GM18499 (cell line): ENCODE measurements around the gene MYLK3.
"Not testable (repeated sequence)": the region's sequence is repeated elsewhere in the genome, so short reads cannot be mapped to it uniquely, and the experiment has no call there.

Experiments
- ATAC-seq: cut with Tn5 transposase; IDR thresholded peaks from one replicate; pipeline ENCODE4 v1.9.1; 2021; ENCODE audit warnings: moderate number of reproducible peaks; ENCODE audit not compliant: insufficient read depth, unreplicated experiment

The MYLK3 gene

DNA sequence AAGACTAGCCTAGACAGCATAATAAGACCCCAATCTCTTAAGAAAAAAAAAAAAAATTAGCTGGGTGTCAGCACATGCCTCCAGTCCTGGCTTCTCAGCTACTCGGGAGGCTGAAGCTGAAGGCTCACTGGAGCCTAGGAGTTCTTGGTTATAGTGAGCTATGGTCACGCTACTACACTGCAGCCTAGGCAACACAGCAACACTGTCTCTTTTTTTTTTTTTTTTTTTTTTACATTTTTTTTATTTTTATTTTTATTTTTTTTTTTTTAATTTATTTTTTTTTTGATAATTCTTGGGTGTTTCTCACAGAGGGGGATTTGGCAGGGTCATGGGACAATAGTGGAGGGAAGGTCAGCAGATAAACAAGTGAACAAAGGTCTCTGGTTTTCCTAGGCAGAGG lies 54.5 kb downstream of the MYLK3 start:
- ATAC-seq: no peak

DNA sequence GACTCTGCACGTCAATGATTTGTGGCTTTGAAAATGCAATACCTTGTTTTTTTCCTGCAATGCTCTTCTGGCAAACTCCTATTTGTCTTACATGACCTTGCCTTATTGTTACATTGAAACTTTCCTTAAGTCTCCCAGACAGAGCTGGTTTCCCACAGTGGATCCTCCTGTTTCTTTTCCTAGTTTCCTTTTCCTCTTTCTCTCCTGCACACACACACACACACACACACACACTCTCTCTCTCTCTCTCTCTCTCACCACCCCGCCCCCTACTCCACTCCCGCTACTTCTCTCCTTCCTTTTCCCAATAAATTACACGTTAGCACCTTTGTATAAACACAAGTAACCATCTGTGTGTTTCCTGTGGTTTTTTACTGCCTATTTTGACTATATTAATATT lies 56.4 kb downstream of the MYLK3 start:
- ATAC-seq: no peak

DNA sequence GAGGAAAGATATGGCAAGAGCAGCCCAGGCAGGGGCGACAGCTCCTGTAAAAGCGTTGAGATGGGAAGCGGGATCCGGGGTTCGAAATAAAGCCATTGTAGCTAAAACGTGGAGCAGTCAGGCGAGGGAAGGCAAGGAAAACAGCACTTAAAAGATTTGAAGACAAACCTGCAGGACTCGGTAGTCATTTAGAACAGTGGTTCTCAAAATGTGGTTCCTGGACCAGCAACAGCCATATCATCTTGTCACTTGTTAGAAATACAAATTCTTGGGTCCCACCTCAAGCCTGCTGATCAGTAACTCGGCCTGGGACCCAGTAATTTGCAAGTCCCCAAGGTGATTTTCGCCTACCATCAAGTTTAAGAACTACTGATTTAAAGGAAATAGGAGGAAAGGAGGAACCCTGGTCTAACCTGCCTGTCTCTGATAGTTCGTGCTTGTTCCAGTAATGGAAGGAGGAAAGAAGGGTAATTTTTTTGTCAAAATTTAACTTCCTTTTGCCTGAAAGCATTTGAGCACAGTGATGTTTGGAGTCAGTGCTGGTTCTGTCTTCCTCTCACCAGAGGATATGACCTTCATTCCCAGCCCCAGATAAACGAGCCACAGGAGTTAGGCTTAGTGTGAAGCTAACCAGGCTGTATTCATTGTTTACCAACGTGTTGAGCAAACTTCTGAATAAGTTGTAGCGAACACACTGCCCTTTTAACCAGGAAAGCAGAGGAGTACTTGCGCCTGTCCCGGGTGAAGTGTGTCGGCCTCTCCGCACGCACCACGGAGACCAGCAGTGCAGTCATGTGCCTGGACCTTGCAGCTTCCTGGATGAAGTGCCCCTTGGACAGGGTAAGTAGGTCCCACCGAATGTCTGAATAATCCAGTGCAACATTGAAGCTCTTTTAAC lies 57.6 kb downstream of the MYLK3 start:
- no peak for ATAC-seq

DNA sequence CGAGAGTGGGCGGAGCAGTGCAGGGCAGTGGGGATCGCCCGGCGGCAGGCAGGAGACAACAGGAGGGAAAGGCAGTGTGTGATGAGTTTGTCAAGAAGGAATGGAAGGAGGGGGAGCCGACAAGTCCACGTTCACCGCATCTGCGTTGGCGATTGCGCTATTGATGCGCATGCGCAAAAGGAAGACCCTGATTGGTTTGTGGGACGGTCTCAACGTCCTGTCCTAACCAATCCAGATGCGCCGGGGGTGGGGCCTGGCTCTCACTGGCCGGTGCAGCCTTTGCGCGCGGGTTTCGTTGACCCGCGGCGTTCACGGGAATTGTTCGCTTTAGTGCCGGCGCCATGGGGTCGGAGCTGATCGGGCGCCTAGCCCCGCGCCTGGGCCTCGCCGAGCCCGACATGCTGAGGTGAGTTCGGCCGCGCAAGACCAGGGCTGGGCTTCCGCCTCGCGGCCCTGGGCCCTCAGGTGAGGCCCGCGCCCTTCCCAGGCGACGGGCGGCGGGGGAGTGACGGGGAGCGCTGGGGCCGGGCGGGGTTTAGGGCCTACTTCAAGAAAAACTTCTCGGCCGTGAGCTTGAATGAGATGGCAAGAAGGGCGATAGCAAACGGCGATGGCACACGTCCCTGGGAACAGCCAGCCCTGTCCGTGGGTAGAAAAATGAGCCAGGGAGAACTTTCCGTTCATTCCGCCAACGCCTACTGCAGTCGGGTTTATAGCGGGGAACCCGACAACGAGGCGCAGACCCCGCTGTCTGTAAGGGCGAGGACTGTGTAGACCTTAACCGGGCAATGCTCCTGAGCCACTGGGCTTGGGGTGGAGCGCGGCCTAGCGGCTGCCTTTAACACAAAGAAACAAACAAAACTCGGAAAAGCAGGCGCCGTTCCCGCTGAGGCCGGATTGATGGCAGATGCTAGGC lies 58.5 kb downstream of the MYLK3 start, which contains the start of gene ORC6:
ORC6 (plus strand) TSS at position 295 of the 916 bp plus-strand sequence; CDS start at position 342, 47 bp downstream.
- peak; percentile 35 for ATAC-seq

DNA sequence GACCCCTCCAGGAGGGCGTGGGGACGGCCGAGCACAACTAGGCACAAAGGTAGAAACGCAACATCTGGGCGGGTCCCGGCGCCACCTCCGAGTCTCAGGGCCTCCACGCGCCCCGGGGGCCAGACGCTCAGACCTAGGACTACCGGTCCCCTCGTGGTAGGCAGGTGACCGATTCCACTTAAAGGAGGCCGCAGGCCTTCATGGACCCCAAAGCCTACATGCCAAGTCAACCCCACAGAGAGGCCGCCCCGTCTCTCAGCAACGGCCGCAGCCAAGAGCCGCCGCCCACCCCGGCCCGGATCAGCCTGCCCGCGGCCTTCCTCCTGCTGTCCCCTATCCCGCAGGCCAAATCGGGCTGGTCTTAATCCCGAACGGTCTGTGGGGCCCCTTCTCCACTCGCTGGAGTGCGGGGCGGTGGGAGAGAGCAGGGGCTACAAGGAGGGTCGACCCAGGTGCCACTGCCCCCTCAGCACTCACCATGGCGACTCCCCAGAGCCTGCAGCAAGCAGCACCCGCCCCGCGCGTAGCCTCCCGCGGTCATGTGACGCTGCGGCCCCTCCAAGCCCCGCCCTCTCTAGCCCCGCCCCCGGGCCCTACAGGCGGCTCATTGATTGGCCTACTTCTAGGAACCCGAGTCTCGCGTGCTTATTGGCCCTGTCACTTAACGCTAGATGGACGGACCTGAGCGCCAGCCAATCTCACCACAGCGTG lies 59.3 kb downstream of the MYLK3 start, which contains the start of gene VPS35:
VPS35 (minus strand) TSS at position 525 of the 711 bp plus-strand sequence; CDS start at position 480, 45 bp downstream.
- ATAC-seq: peak; percentile 62

DNA sequence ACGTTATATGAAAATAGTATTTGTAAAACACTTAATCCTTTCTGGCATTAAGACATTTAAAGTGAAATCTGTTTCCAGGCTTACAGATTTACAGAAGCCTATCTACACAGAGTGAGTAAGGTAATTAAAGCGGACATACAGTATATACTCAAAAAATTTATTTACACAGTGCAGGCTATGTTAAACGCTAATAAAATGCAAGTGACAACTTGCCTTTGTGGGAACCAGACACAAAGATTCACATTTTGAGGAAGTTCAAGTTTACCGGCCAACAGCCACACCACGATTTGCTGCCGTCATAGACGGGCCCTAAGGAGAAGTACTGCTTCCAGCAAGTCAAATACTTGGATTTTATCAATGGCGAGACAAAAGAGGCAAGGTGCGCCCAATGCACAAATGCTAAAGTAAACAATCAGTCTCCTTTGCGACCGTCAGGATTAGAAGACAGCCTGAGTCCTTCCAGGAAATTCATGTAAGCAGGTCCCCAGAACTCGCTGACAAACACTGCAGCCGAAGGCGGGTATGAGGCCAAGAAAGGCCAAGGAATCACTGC lies 60.0 kb downstream of the MYLK3 start:
- ATAC-seq: no peak

DNA sequence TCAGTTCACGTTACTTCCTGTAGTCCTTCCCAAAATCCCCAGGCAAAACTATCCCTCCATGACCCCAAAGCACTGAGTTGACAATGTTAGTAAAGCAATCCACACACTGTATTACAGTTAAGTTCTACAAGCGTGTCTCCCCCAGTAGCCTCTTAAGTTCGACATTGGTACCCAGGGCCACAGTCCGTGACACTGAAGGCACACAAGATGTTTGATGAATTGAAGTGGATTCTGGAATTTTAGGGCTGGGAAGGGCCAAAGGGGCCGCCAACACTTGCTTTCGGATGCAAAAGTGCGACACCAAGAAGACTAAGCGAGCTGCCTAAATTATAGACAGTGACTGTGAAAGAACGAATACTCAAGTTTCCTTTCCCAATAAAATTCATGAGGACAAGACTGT lies 60.7 kb downstream of the MYLK3 start:
- no peak for ATAC-seq

DNA sequence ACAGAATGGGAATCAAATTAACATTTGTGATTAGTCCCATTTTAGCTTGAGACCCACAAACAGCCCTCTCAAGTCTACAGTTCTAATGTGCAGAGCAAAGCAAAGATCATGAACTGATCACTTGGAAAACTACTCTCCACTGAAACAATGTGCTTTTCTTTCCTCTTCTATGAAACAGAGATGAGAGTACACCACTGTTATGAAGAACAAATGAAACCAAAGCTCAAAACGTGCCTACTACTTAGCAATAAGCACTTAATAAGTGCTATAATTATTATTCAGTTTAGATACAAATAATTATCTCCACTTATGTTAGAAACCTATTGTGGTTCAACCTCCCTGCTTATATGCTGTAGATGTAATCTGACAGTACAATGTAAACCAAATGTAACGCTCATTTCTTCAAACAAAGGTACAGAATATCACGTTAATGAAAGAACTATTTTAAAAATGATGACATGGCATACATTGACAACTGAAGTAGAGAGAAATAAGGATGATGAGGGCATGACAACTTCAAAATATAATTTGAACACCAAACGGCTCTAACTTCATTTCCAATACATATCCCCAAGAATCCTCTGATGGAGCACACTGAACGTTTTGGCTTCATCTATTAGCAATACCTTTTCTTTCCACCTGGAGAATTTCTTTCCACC lies 61.2 kb downstream of the MYLK3 start:
- ATAC-seq: no peak

DNA sequence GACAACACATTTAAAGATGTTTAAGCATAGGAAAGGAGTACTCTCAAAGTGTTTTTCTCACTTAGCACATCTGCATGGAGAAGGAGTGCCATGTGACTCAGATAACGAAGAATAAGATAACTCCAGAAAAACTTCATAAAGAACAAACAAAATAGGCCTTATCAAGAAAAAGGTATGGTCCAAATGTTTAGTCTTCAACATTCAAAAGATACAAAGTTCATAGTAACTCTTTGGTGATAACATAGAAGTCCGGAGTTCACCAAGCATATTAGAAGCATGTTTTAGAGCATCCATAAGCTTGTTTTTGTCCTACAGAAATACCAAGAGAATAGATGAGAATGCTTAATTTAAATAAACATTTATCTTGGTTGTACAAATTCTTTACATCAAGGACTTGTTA lies 66.3 kb downstream of the MYLK3 start:
- not testable (repeated sequence) for ATAC-seq

DNA sequence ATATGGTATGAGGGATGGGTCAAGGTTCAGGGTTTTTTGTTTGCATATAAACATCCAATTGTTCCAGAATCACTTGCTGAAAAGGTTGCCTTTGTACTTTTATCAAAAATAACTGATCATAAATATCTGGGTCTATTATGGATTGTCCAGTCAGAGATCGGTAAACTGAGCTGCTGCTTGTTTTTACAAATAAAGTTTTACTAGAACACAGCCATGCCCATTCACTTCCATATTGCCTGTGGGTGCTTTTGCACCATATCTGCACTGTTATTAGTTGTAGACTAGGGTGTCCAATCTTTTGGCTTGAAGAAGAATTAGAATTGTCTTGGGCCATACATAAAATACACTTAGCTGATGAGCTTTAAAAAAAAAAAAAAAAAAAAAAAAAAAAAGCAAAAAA lies 70.2 kb downstream of the MYLK3 start:
- ATAC-seq: not testable (repeated sequence)

DNA sequence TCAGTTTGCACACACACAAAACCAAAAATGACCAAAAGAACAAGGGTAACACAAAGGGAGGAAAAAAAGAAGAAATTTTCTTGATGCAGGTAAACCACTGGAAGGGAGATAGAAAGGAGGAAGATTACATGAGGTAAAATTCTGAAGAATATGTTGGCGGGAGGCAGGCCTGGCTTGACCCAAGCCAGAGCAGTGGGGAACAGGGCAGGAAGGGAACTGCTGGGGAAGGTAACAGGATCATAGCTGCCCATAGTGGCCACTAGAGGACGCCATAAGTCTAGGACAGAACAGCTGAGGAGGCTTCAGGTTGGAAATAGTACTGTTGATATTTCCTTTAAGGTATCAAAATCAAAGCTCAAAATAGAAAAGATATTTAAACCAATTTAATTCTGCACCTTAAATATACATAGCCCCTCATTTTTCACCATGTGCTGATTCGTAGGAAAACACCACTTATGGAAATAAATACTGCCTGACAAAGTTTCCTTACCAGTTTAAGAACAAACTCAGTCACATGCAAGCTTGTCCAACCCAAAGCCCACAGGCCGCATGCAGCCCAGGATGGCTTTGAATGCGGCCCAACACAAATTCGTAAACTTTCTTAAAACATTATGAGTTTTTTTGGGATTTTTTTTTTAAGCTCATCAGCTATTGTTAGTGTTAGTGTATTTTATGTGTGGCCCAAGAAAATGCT lies 74.7 kb downstream of the MYLK3 start:
- no peak for ATAC-seq

DNA sequence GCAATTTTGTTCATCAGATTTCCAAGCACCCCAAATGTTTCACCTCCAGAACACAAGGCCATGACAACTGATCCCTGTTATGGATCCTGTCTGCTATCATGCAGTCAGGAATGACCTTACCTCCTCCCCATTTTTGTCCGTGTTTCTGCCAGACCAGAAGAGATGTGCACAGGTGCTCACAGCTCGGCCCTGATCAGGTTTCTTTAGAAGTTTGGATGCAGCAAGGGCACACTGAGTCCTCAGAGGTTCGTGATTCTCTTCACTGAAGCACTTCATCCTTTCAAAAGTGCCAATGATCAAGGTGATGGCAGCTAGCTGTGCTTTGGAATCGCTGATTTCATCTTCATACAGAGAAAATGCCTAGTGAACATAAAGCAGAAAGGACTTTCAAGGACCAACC lies 86.0 kb downstream of the MYLK3 start:
- no peak for ATAC-seq

DNA sequence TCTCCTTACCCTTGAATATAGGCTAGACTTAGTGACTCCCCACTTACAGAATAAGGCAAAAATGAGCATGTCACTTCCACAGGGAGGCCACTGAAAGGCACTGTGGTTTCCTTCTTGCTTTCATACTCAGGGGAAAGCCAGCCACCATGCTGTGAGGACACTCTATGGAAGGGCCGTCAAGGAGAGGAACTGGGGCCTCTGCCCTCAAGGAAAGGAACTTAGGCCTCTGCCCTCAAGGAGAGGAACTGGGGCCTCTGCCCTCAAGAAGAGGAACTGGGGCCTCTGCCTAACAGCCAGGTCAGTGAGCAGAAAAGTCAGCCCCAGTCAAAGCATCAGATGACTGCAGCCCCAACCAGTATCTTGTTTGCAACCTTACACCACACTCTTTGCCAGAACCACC lies 89.2 kb downstream of the MYLK3 start:
- peak; percentile 84 for ATAC-seq
